PFSK-1 (cell line): Measurements from ENCODE around the gene ATG9B.

Experiments
- POLR2AphosphoS5 ChIP-seq: IDR thresholded peaks from 2 replicates; pipeline ENCODE4 v1.6.1; 2012; ENCODE audit warnings: low read depth, mild to moderate bottlenecking, control low read depth, low read length, moderate library complexity
- REST ChIP-seq, 2 experiments: IDR thresholded peaks; 2 replicates each; pipeline versions ENCODE4 v1.6.1 to v1.8.0; 2011 to 2012; ENCODE audit warnings: low read depth in 2 of 2, low read length in 2 of 2, control low read depth in 1 of 2, inconsistent platforms in 1 of 2, mild to moderate bottlenecking in 1 of 2, moderate library complexity in 1 of 2; ENCODE audit not compliant: insufficient read depth in 1 of 2
- SIN3A ChIP-seq: IDR thresholded peaks from 2 replicates; pipeline ENCODE4 v1.6.1; 2012; ENCODE audit warnings: mild to moderate bottlenecking, low read length, moderate library complexity, borderline replicate concordance; ENCODE audit not compliant: insufficient read depth
- TAF1 ChIP-seq: IDR thresholded peaks from 2 replicates; pipeline ENCODE4 v1.6.1; 2012; ENCODE audit warnings: low read length, control low read depth, borderline replicate concordance; ENCODE audit not compliant: insufficient read depth

- no peak for TF ChIP-seq POLR2AphosphoS5
- TF ChIP-seq TAF1: no peak
- no peak for TF ChIP-seq REST (IDR thresholded peaks at IDR 0.05; ENCODE audit: insufficient read depth in 1 of 2, low read depth in 2 of 2, low read length in 2 of 2)
- no peak for TF ChIP-seq SIN3A
These were observed 27.2 kb downstream of the ATG9B start for GRCh38 chr7:150997075-150997511.
